ENCODE data around the gene DDX1. TPM values are rescaled to one million over a fixed set of nuclear protein-coding genes. Genes with fewer than 3 reads are reported as not detected.

DDX1 gene
- total and polyA plus RNA-seq, 9 of the 15 experiments (the other 6 are each of a cell fraction or from before 2014, with no cell fraction given), result 116 to 277 (median 232) TPM

- TF ChIP-seq MGA (IDR thresholded peaks at IDR 0.05) (0 out of 2 replicates have a peak, but pooled peaks have one; percentile 38), SMAD1 (IDR thresholded peaks at IDR 0.05; ENCODE audit: low read depth, low read length, partially characterized antibody) (no peak), BRD9 (IDR thresholded peaks at IDR 0.05; ENCODE audit: low read depth, partially characterized antibody) (peak; percentile 90), ZBTB49 (CRISPR knock-in tag; IDR thresholded peaks at IDR 0.05; ENCODE audit: borderline replicate concordance) (no peak), MAZ (CRISPR knock-in tag; conservative IDR thresholded peaks at IDR 0.05 in 1 of 2, IDR thresholded peaks at IDR 0.05 in 1 of 2) (0 out of 4 replicates have a peak, but pooled peaks of 1 of the 2 experiments have one; percentile 36), ZBTB17 (CRISPR knock-in tag; IDR thresholded peaks at IDR 0.05) (peak; percentile 66; the same call in 1 of the 2 replicates), ETV6 (IDR thresholded peaks at IDR 0.05; ENCODE audit: borderline replicate concordance in 1 of 2, low read depth in 2 of 2, low read length in 1 of 2) (no peak), ETV6 (CRISPR knock-in tag; IDR thresholded peaks at IDR 0.05; ENCODE audit: borderline replicate concordance) (no peak), TEAD1 (CRISPR knock-in tag; IDR thresholded peaks at IDR 0.05) (peak in 1 of 2 experiments; percentile 2; a peak in 1 of 4 replicates), ZNF239 (CRISPR knock-in tag; IDR thresholded peaks at IDR 0.05) (peak; percentile 6; the same call in 1 of the 2 replicates), NFIC (IDR thresholded peaks at IDR 0.05) (no peak; the same call in 1 of the 2 replicates), NBN (IDR thresholded peaks at IDR 0.05; ENCODE audit: low read depth) (peak; percentile 73; the same call in 1 of the 2 replicates)
Measured at GRCh38 chr2:15554525-15555218, 37.0 kb upstream of the DDX1 start (continued).

Data from K562 (cell line).